ENCODE measurements around the gene RNPEP. TPM values are rescaled to one million over a fixed set of nuclear protein-coding genes. Genes with fewer than 3 reads are reported as not detected.
"Not testable (repeated sequence)": the region's sequence is repeated elsewhere in the genome, so short reads cannot be mapped to it uniquely, and the experiment has no call there.

The RNPEP gene
- total RNA-seq, 4 donors from 2014 or later = 44.6 to 129 (median 72.2) TPM

DNA sequence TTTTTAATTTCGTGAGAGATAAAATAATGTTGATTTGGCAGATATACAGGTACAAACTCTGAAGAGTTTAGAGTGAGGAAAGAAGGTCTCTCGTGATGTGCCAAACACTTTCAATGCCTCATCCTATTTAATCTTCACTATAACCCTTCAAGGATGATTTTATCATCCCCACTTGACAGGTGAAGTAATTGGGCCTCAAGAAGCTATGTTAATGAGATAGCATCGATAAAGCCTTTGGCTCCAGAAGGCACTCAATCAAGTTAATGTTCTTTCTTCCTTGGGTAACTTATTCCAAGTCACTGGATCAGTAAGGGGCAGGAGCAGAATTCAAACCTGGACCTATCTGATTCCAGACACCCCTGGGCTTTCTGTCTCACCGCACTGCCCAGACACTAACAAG is 43.3 kb upstream of the RNPEP start:
- H3K27ac ChIP-seq = peak overlapping the region in 3 of 4 donors; percentile 72 to 92 (median 83)
- H3K4me1 ChIP-seq = peaks cover 0 to 58% (median 0%) of the 10 kb centered on the region in 3 donors
- no peak for DNase-seq
- whole genome bisulfite sequencing, 2 donors = 62 to 65% methylated on average over 4 of the region's 4 CpGs
- H3K36me3 ChIP-seq = no peaks in the 10 kb centered on the region
- peak overlapping the region in 2 of 4 donors; percentile 24 to 55 for H3K4me3 ChIP-seq
- intact Hi-C loops (cut with DNase I) = no loop called here
- peaks cover 0 to 10% (median 0%) of the 10 kb centered on the region in 4 donors for H3K27me3 ChIP-seq
- no peaks in the 10 kb centered on the region for H3K9me3 ChIP-seq
- no peak for TF ChIP-seq POLR2A (IDR thresholded peaks at IDR 0.05)
- TF ChIP-seq, protein P1, sequence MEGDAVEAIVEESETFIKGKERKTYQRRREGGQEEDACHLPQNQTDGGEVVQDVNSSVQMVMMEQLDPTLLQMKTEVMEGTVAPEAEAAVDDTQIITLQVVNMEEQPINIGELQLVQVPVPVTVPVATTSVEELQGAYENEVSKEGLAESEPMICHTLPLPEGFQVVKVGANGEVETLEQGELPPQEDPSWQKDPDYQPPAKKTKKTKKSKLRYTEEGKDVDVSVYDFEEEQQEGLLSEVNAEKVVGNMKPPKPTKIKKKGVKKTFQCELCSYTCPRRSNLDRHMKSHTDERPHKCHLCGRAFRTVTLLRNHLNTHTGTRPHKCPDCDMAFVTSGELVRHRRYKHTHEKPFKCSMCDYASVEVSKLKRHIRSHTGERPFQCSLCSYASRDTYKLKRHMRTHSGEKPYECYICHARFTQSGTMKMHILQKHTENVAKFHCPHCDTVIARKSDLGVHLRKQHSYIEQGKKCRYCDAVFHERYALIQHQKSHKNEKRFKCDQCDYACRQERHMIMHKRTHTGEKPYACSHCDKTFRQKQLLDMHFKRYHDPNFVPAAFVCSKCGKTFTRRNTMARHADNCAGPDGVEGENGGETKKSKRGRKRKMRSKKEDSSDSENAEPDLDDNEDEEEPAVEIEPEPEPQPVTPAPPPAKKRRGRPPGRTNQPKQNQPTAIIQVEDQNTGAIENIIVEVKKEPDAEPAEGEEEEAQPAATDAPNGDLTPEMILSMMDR (IDR thresholded peaks at IDR 0.05) = no peak

DNA sequence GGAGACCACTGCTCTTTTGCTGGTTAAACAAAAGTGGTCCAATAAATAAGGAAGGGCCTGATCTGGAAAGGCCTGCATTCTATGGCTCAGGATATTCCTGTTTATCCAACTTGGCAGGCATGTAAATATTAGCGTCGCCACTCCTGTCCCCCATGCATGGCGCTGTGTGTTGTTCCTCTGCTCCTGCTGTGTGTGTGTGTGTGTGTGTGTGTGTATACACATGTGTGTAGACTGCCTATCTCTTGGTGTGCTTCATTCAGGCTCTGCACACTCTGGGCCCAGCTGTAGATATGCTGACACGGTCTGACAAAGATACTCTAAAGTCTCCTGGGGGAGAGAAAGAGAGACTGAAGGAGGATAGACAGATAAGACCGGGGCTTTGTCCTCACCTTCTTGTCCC is 42.9 kb upstream of the RNPEP start:
- H3K4me1 ChIP-seq = peaks cover 0 to 54% (median 0%) of the 10 kb centered on the region in 3 donors
- peaks cover 0 to 14% (median 0%) of the 10 kb centered on the region in 4 donors for H3K27me3 ChIP-seq
- TF ChIP-seq, protein P1 (IDR thresholded peaks at IDR 0.05) = no peak
- TF ChIP-seq POLR2A (IDR thresholded peaks at IDR 0.05) = no peak
- peak overlapping the region in 3 of 4 donors; percentile 12 to 55 (median 24) for H3K4me3 ChIP-seq
- no peaks in the 10 kb centered on the region for H3K36me3 ChIP-seq
- H3K9me3 ChIP-seq = no peaks in the 10 kb centered on the region
- DNase-seq = no peak
- WGBS, 2 donors = 58 to 73% methylated on average over 2 to 5 of the region's 5 CpGs
- peak overlapping the region; percentile 9 to 92 (median 78) for H3K27ac ChIP-seq
- intact Hi-C loops (cut with DNase I) = no loop called here

DNA sequence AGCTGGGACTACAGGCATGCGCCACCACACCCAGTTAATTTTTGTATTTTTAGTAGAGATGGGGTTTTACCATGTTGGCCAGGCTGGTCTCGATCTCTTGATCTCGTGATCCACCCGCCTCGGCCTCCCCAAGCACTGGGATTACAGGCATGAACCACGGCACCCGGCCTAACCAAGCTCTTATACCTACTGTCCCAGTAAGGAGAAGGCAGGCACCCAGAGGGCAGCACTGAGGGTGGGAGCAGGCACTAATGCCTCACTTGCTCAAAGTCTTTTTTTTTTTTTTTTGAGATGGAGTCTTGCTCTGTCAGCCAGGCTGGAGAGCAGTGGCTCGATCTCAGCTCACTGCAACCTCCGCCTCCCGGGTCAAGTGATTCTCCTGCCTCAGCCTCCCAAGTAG is 42.1 kb upstream of the RNPEP start:
- DNase-seq; H3K36me3 ChIP-seq; intact Hi-C loops (cut with DNase I); H3K9me3 ChIP-seq: not testable (repeated sequence)
- Histone ChIP-seq H3K4me1 (peaks cover 0 to 46% (median 0%) of the 10 kb centered on the region in 3 donors), H3K4me3 (peak overlapping the region in 3 of 4 donors; percentile 24 to 55 (median 49)), H3K27ac (peak overlapping the region in 3 of 4 donors; percentile 42 to 92 (median 83)), H3K27me3 (peaks cover 0 to 21% (median 0%) of the 10 kb centered on the region in 4 donors)
- 84 to 90% methylated on average over 4 to 10 of the region's 10 CpGs for WGBS, 2 donors

DNA sequence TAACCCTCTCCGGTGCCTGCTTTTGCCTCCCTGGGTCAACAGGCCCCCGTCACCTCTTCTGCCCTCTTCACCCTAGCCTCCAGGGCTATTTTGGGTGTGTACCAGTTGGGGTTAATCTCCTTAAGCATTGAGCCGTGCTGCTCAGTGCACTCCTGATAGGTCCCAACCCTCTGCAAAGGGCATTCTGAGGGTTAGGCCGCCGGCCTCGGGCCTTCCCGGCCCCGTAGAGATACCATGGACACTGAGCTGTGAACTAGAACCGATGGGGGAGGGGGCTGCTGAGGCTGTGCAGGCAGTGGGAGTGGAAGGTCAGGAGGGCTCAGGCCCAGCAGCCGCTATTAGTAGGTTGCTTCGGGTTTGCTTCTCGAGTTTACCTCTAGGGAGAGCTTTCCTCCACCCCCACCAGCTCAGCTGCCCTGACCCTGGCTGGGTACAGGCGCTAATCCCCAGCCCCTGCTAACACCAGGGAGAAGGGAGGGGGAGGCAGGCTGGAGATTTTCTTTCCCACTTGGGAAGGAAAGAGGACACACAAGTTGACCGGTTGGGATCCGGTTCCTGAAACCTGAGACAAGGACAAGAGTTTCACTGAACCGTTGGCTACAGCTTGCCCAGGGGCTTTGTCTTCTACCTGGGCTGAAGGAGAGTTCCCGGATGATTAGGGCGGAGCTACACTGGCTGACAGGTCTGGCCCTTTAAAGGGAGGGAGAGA is 40.9 kb upstream of the RNPEP start:
- peaks cover 0 to 49% (median 5%) of the 10 kb centered on the region in 3 donors for H3K4me1 ChIP-seq
- DNase-seq = no peak
- peak overlapping the region; percentile 19 to 92 (median 78) for H3K27ac ChIP-seq
- 59% methylated on average over 5 to 8 of the region's 18 CpGs for WGBS, 2 donors
- H3K36me3 ChIP-seq = no peaks in the 10 kb centered on the region
- H3K4me3 ChIP-seq = peak overlapping the region in 3 of 4 donors; percentile 49 to 73 (median 55)
- no peaks in the 10 kb centered on the region for H3K9me3 ChIP-seq
- H3K27me3 ChIP-seq = peaks cover 0 to 34% (median 0%) of the 10 kb centered on the region in 4 donors
- TF ChIP-seq POLR2A (IDR thresholded peaks at IDR 0.05) = no peak
- TF ChIP-seq, protein P1 (IDR thresholded peaks at IDR 0.05) = no peak
- intact Hi-C loops (cut with DNase I) = no loop called here

DNA sequence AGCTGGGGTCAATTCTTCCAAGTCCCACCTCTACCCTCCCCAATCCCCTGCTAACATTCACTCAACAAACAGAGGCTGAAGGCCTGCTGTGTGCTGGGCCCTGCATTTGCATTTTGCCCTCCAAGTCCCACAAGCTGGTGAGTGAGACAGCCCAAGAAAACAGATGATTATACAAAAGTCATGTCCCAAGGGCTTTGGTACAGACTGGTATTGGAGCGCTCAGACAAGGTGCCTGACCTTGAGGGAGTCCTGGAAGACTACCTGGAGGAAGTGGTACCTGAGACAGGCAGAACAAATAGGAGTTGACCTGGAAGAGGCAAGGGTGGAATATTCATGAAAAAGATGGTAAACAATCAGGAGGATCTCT is 40.3 kb upstream of the RNPEP start:
- Histone ChIP-seq H3K9me3 (no peaks in the 10 kb centered on the region), H3K4me1 (peaks cover 0 to 49% (median 6%) of the 10 kb centered on the region in 3 donors), H3K27me3 (peaks cover 0 to 39% (median 0%) of the 10 kb centered on the region in 4 donors), H3K4me3 (peak overlapping the region in 3 of 4 donors; percentile 49 to 73 (median 55)), H3K36me3 (no peaks in the 10 kb centered on the region), H3K27ac (peak overlapping the region; percentile 19 to 92 (median 78))
- TF ChIP-seq POLR2A (IDR thresholded peaks at IDR 0.05) = no peak
- TF ChIP-seq, protein P1 (IDR thresholded peaks at IDR 0.05) = no peak
- DNase-seq = no peak
- WGBS, 2 donors = 50 to 100% methylated on average over 1 of the region's 1 CpG
- intact Hi-C loops (cut with DNase I) = no loop called here
